Stomach (tissue), 4 donors: ENCODE measurements around the gene FKBP6.

ENCODE experiments used
- CTCF ChIP-seq, 7 experiments: fragments of 450-650 bp in 4 of 7; fragments of 200-600 bp in 3 of 7; sonication (generic) in 3 of 7; IDR thresholded peaks; one replicate each; pipeline ENCODE4 v1.5.1; 2016 to 2019; ENCODE audit warnings: antibody characterized with exemption in 7 of 7, control low read depth in 2 of 7, mild to moderate bottlenecking in 1 of 7
- EP300 ChIP-seq: sonication (generic); formaldehyde crosslinking; IDR thresholded peaks from one replicate; pipeline ENCODE4 v1.6.1; 2017; ENCODE audit warnings: antibody characterized with exemption
- POLR2A ChIP-seq, 4 donors: fragments of 450-650 bp; IDR thresholded peaks; one replicate each; pipeline ENCODE4 v1.6.1; 2016; ENCODE audit warnings: antibody characterized with exemption in 4 of 4, control low read depth in 2 of 4, mild to moderate bottlenecking in 1 of 4, moderate library complexity in 1 of 4
- POLR2AphosphoS5 ChIP-seq, 3 donors: sonication (generic); formaldehyde crosslinking; IDR thresholded peaks; one replicate each; pipeline ENCODE4 v1.6.1; 2016; ENCODE audit warnings: antibody characterized with exemption in 3 of 3

- TF ChIP-seq CTCF (IDR thresholded peaks at IDR 0.05) = no peak
- no peak for TF ChIP-seq EP300
- no peak for TF ChIP-seq POLR2AphosphoS5 (IDR thresholded peaks at IDR 0.05)
- TF ChIP-seq POLR2A (IDR thresholded peaks at IDR 0.05) = no peak
Measured at GRCh38 chr7:73359746-73360375, 31.9 kb downstream of the FKBP6 start.
